HG03066 (cell line): ENCODE data around the gene LRRC47.

Experiments
- ATAC-seq: cut with Tn5 transposase; IDR thresholded peaks from one replicate; pipeline ENCODE4 v1.9.1; 2021; ENCODE audit warnings: low read depth; ENCODE audit not compliant: unreplicated experiment

The LRRC47 gene

DNA sequence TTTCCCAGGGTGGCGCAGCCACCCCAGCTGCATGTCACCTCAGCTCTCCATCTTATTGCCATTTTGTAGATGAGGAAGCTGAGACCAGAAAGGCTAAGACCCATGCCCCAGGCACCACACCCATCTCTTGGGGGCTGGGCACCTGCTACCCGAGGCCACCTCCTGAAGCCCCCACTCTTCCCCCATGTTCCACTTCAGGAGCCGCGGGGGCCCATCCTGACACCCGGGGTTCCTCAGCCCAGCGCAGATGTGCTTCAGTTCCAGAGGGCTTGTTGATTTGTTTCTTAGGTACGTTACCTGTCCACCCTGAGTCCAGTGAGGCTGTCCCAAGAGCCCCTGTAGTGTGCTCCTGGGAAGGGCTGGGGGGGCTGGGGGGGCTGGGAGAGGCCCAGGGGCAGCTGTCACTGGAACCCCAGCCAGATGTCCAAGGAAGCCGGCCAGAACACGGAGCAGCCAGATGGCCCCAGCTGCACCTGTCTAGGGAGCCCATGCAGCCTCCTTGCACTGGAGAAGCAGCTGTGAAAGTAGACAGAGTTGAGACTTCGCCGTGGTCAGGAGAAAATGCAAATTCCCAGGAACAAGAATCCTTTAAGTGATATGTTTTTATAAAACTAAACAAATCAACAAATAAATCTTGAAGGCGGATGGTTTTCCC, 61.1 kb downstream of the LRRC47 start:
- ATAC-seq: no peak

DNA sequence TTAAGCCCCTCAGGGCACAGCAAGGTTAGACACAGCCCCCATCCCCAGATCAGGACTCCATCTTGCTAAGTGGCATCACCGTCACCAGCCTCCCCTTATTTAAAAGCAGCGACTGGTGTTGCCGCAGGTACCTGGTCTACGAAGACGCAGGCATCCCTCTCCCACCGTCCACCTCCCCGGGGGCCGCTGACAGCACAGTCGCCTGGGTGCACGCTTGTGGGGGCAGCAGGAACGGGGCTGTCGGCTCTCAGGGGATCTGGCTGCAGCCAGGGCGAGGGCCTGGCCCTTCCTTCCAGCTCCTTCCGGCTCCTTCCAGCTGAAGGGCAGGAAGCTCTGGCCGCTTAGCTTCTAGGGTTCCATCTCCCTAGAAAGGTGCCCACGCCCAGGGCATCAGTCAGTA, 61.7 kb downstream of the LRRC47 start:
- ATAC-seq: no peak

DNA sequence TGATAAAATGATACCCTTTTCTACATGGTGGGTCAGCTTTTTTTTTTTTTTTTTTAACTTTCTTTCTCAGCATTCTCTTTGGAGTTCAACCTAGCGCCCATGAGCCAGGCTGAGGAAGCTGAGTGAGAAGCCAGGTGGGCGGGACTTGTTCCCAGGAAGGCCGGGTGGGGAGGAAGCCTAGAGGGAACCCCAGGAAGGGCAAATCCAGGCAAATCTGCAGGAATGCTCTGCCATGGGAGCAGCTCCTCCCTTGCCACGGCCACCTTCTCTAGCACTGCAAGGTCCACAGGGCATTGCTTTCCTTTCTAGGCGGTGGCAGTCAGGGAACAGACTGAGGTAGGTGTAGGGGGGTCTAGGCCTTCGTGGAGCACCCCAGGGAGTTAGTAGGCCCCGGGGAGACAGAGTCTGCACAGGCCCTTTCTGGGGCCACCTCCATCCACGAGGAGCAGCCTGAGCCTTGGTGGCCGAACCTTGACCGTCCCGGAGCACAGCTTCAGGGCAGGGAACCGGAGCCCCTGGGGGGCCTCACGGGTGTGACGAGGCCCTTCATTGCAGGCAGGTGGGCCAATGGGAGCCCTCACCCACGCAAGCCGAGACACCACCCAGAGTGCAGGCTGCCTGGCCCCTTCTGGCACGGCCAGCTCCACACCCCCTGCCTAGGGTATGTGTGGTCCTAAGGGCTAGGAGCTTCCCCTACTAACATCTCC, 62.3 kb downstream of the LRRC47 start:
- ATAC-seq: no peak

DNA sequence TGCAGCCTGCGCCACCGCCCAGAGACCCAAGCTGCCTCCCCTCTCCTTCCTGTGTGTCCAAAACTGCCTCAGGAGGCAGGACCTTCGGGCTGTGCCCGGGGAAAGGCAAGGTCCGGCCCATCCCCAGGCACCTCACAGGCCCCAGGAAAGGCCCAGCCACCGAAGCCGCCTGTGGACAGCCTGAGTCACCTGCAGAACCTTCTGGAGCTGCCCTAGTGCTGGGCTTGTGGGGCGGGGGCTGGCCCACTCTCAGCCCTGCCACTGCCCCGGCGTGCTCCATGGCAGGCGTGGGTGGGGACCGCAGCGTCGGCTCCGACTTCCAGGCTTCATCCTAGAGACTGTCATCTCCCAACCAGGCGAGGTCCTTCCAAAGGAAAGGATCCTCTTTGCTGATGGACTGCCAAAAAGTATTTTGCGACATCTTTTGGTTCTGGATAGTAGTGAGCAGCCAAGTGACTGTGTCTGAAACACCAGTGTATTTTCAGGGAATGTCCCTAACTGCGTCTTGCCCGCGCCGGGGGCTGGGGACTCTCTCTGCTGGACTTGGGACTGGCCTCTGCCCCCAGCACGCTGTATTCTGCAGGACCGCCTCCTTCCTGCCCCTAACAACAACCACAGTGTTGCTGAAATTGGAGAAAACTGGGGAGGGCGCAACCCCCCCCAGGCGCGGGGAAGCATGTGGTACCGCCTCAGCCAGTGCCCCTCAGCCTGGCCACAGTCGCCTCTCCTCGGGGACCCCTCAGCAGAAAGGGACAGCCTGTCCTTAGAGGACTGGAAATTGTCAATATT, 63.0 kb downstream of the LRRC47 start:
- ATAC-seq: no peak

DNA sequence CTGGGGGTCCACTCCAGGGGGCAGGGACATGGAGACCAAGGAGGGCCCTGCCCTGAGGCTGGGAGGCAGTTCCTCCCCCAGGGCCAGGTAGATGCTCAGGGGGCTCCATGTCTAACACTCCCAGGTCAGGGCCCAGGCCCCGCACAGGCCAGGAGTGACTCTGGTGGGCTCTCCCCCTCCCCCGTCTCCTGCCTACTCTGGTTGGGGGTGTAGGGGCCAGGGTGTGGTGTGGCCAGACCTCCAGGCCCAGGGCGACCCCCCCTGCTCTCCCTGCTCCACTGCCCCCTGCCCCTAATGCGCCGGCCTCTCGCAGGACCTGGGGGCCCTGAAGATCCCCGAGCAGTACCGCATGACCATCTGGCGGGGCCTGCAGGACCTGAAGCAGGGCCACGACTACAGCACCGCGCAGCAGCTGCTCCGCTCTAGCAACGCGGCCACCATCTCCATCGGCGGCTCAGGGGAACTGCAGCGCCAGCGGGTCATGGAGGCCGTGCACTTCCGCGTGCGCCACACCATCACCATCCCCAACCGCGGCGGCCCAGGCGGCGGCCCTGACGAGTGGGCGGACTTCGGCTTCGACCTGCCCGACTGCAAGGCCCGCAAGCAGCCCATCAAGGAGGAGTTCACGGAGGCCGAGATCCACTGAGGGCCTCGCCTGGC, 63.7 kb downstream of the LRRC47 start:
- ATAC-seq: no peak

DNA sequence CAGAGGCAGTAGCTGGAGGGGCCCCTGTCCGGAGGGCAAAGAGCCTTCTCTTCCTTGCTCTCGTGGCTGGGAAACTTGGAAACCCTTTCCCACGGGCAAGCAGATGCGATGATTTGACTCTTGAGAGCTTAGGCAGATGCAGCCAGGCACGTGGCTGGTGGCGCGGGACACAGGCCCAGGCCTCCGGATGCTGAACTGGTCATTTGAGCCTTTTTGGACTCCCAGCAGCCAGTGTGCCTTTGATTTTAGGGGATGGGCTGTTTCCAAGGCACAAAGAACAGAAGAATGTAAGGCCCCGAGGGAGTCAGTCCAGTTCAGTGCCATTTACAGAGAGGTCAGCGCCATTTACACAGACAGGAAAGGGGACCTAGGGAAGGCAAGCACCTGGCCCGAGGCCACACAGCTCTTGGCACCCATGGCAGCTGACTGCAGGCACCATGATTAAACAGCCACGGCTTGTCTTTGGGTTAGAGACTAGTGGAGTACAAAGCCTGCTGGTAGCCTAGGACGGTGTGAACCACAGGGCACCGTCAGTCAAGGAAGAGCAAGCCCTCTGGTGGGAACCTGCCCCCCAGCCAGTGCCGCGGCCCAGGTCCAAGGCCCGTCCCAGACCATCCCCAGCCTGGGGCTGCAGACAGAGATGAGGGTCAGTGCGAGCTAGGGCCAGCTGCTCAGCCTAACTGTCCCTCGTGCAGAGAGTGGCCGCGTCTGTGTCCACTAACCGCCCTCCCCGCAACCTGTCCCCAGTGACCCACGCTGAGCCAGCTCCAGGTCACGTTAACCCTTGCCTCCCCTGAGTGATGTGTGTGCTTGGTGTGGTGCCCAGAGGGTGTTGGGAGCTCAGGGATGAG, 64.5 kb downstream of the LRRC47 start:
- ATAC-seq: no peak

DNA sequence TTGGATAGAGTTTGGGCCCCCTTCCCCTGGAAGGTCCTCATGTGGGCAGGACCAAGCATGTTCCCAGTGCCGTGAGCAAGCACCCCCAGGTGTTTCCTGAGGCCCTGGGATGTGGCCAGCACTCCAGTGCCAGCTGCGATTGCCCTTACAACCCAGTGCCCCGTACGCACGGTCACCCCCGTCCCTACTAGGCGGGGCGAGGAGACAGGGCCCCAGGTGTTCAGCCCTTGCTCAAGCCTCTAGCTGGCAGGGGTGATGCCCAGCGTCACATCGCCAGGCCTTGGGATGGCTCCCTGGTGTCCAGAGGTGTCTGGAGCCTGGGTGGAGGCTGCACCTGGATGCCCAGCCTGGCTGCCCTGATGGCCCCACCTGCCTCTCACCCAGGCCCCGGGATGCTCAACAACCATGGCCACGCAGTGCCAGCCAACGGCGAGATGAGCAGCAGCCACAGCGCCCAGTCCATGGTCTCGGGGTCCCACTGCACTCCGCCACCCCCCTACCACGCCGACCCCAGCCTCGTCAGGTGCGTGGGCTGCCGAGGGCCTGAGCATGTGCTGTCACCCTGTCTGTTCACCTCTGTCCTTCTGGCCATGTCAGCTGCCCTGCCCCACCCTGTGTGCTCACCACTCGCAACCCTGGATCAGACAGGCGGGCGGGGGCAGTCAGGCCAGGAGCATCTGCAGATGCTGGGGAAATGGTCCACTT, 65.6 kb downstream of the LRRC47 start:
- ATAC-seq: no peak

GRCh38 chr1:3729594-3730542, 66.4 kb downstream of the LRRC47 start:
- ATAC-seq: no peak
